GM18858 (cell line): ENCODE measurements around the gene CALN1.

ENCODE experiments used
- ATAC-seq: cut with Tn5 transposase; IDR thresholded peaks from one replicate; pipeline ENCODE4 v1.9.1; 2021; ENCODE audit not compliant: unreplicated experiment

The CALN1 gene

GRCh38 chr7:71817916-71818315 is 594.2 kb downstream of the CALN1 start:
- ATAC-seq: no peak

- ATAC-seq: no peak
Measured at GRCh38 chr7:71808115-71808514, 604.0 kb downstream of the CALN1 start.

- ATAC-seq: no peak
Measured at GRCh38 chr7:71804256-71804655, 607.9 kb downstream of the CALN1 start.

- ATAC-seq: no peak
Measured at GRCh38 chr7:71801976-71802375, 610.2 kb downstream of the CALN1 start.

- ATAC-seq: no peak
Measured at GRCh38 chr7:71800321-71800720, 611.8 kb downstream of the CALN1 start.

- no peak for ATAC-seq
Measured at GRCh38 chr7:71795410-71795809, 616.7 kb downstream of the CALN1 start.

GRCh38 chr7:71793251-71793650 is 618.9 kb downstream of the CALN1 start:
- ATAC-seq: no peak

- ATAC-seq: no peak
Measured at GRCh38 chr7:71787513-71787912, 624.6 kb downstream of the CALN1 start.

GRCh38 chr7:71785216-71785615 is 626.9 kb downstream of the CALN1 start:
- ATAC-seq: no peak

GRCh38 chr7:71784781-71785180 is 627.4 kb downstream of the CALN1 start:
- no peak for ATAC-seq

- no peak for ATAC-seq
Measured at GRCh38 chr7:71784180-71784579, 628.0 kb downstream of the CALN1 start.

- ATAC-seq: no peak
Measured at GRCh38 chr7:71783779-71784178, 628.4 kb downstream of the CALN1 start.

GRCh38 chr7:71782051-71782450 is 630.1 kb downstream of the CALN1 start:
- ATAC-seq: no peak

- ATAC-seq: no peak
Measured at GRCh38 chr7:71780282-71780681, 631.9 kb downstream of the CALN1 start.

- ATAC-seq: no peak
Measured at GRCh38 chr7:71777278-71777677, 634.9 kb downstream of the CALN1 start.

GRCh38 chr7:71776726-71777125 is 635.4 kb downstream of the CALN1 start:
- ATAC-seq: no peak

- ATAC-seq: no peak
Measured at GRCh38 chr7:71775648-71776047, 636.5 kb downstream of the CALN1 start.

GRCh38 chr7:71772779-71773178 is 639.4 kb downstream of the CALN1 start:
- no peak for ATAC-seq

GRCh38 chr7:71770269-71770907 is 641.8 kb downstream of the CALN1 start:
- no peak for ATAC-seq

- ATAC-seq: no peak
Measured at GRCh38 chr7:71769326-71769725, 642.8 kb downstream of the CALN1 start.

- ATAC-seq: no peak
Measured at GRCh38 chr7:71768450-71768849, 643.7 kb downstream of the CALN1 start.

- no peak for ATAC-seq
Measured at GRCh38 chr7:71766016-71766415, 646.1 kb downstream of the CALN1 start.

GRCh38 chr7:71761336-71761735 is 650.8 kb downstream of the CALN1 start:
- no peak for ATAC-seq
